Gastroesophageal sphincter (tissue), 4 donors: ENCODE results near the gene VGLL3. TPM values are rescaled to one million over a fixed set of nuclear protein-coding genes. Genes with fewer than 3 reads are reported as not detected.

Experiments
- ATAC-seq: fragments of 150-250 bp; one replicate; pipeline ENCODE4 v1.9.1; 2016; ENCODE audit warnings: mild to moderate bottlenecking, moderate library complexity
- H3K27ac ChIP-seq, 4 donors: fragments of 200-600 bp; sonication (generic) in 3 of 4; 1 replicate in 3 of 4; 2 replicates in 1 of 4; pipeline ENCODE4 v1.5.1; 2016 to 2019
- H3K27me3 ChIP-seq: fragments of 200-600 bp; sonication (generic); one replicate; pipeline ENCODE4 v1.5.1; 2019
- H3K36me3 ChIP-seq, 2 donors: fragments of 200-600 bp; sonication (generic); one replicate each; pipeline ENCODE4 v1.5.1; 2019; ENCODE audit warnings: control low read depth in 1 of 2
- H3K4me1 ChIP-seq, 3 donors: fragments of 200-600 bp; sonication (generic); 1 replicate in 2 of 3; 2 replicates in 1 of 3; pipeline ENCODE4 v1.5.1; 2016 to 2019; ENCODE audit warnings: control low read depth in 2 of 3
- H3K4me3 ChIP-seq, 2 donors: fragments of 200-600 bp; sonication (generic); one replicate each; pipeline ENCODE4 v1.5.1; 2019; ENCODE audit warnings: mild to moderate bottlenecking in 1 of 2, moderate library complexity in 1 of 2
- H3K9me3 ChIP-seq, 3 donors: fragments of 200-600 bp; sonication (generic); one replicate each; pipeline ENCODE4 v1.5.1; 2017 to 2019; ENCODE audit warnings: control low read depth in 2 of 3
- EP300 ChIP-seq: sonication (generic); formaldehyde crosslinking; IDR thresholded peaks from one replicate; pipeline ENCODE4 v1.6.1; 2017; ENCODE audit warnings: antibody characterized with exemption, mild to moderate bottlenecking
- POLR2A ChIP-seq, 2 donors: fragments of 450-650 bp; IDR thresholded peaks; one replicate each; pipeline ENCODE4 v1.6.1; 2017; ENCODE audit warnings: antibody characterized with exemption in 2 of 2, mild to moderate bottlenecking in 2 of 2, moderate library complexity in 1 of 2
- POLR2AphosphoS5 ChIP-seq: sonication (generic); formaldehyde crosslinking; IDR thresholded peaks from one replicate; pipeline ENCODE4 v1.6.1; 2017; ENCODE audit warnings: antibody characterized with exemption
- WGBS, 2 donors: methylation state at CpG; one replicate each; pipeline ENCODE4 v1.1.5; 2018; ENCODE audit warnings: low coverage in 1 of 2; 5-methylcytosine and 5-hydroxymethylcytosine counted together
- total RNA-seq, 4 donors: library from RNA; depleted of rRNA; stranded (reverse); fragments of >200 nt; gene quantifications; one replicate each; pipeline ENCODE4 v1.1.0, GENCODE V29; 2016
- TF ChIP-seq, protein P1 (sequence below), 4 experiments: fragments of 200-600 bp in 2 of 4; fragments of 450-650 bp in 2 of 4; sonication (generic) in 1 of 4; IDR thresholded peaks; one replicate each; pipeline ENCODE4 v1.5.1; 2017 to 2019; ENCODE audit warnings: antibody characterized with exemption in 4 of 4, mild to moderate bottlenecking in 2 of 4, moderate library complexity in 2 of 4

VGLL3 gene, protein sequence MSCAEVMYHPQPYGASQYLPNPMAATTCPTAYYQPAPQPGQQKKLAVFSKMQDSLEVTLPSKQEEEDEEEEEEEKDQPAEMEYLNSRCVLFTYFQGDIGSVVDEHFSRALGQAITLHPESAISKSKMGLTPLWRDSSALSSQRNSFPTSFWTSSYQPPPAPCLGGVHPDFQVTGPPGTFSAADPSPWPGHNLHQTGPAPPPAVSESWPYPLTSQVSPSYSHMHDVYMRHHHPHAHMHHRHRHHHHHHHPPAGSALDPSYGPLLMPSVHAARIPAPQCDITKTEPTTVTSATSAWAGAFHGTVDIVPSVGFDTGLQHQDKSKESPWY
- 10 to 100 TPM; 12.5 to 43.3 (median 32.1) TPM for total RNA-seq

DNA sequence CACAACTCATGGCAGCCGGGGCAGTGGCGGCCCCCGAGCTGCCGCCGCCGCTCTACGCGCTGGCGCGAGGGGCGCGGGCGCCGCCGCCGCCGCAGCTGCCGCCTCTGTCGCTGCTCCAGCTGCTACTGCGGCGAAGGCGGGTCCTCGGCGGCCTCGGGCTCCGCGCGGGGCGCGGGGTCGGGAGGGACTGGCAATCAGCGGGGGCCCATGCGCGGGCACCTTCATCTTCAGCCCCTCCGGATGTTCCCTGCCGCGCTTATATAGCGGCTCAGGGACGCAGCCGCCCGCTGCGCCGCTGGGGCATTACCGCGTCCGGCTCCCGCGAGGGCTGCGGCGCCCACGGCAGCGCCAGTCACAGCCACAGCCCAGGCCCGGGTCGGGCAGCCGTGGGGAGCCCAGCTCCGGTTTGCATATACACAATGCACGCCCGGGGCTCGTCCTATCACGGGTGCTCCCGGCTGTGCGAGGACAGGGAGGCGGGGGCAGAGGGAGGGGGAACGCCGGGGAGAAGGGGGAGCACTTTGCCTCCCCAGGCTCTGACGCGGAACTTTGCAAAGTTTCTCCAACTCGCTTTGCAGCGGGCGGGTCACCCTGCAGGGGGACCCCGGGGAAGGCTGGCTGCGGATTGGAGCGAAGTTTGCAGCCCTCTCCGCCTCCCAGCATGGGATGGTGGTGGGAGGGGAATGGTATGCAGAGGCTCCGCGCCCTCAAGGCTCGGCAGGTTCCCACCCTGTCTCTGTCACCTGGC, at the start of gene VGLL3:
Gene VGLL3 (minus strand): TSS at position 416 of the 748 bp plus-strand sequence. CDS start 406 bp downstream, at position 10.
- H3K4me3 ChIP-seq: peak within 1 kb of the TSS; percentile 49 to 79
- peak; percentile 70 for TF ChIP-seq POLR2A (IDR thresholded peaks at IDR 0.05)
- TF ChIP-seq, protein P1, sequence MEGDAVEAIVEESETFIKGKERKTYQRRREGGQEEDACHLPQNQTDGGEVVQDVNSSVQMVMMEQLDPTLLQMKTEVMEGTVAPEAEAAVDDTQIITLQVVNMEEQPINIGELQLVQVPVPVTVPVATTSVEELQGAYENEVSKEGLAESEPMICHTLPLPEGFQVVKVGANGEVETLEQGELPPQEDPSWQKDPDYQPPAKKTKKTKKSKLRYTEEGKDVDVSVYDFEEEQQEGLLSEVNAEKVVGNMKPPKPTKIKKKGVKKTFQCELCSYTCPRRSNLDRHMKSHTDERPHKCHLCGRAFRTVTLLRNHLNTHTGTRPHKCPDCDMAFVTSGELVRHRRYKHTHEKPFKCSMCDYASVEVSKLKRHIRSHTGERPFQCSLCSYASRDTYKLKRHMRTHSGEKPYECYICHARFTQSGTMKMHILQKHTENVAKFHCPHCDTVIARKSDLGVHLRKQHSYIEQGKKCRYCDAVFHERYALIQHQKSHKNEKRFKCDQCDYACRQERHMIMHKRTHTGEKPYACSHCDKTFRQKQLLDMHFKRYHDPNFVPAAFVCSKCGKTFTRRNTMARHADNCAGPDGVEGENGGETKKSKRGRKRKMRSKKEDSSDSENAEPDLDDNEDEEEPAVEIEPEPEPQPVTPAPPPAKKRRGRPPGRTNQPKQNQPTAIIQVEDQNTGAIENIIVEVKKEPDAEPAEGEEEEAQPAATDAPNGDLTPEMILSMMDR (IDR thresholded peaks at IDR 0.05): peak in 1 of 4 experiments; percentile 13
- TF ChIP-seq EP300: no peak
- TF ChIP-seq POLR2AphosphoS5: peak; percentile 60
- peak; percentile 89 for ATAC-seq
- peaks cover 23% of the 10 kb centered on the region for H3K27me3 ChIP-seq
- no peaks in the 10 kb centered on the region for H3K9me3 ChIP-seq
- 0% methylated on average over 4 of the region's 77 CpGs; no CpG with 5 or more reads in 1 of the 2 donors for WGBS, 2 donors
- no peaks in the 10 kb centered on the region for H3K36me3 ChIP-seq
- peaks cover 0 to 51% (median 0%) of the 10 kb centered on the region in 3 donors for H3K4me1 ChIP-seq
- H3K27ac ChIP-seq: peak within 1 kb of the TSS; percentile 12 to 90 (median 86)

DNA sequence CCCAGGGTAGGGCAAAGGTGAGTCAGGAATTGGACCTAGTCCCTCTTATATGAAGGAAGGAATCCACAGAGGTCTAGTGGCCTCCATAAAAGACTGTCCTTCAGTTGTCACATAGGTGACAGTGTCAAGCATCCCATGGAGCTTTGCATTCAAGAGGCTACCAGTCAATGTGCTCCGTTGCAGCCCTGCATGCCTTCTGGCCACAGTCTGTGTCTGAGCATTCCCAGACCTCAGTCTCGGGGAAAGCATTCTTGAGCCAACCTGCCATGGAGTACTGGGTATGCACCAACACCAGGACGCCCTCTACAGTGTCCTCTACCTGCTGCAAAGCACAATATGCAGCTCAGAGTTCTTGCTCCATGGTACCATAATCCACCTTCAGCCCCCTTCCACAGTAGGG, 46.7 kb upstream of the VGLL3 start:
- Histone ChIP-seq H3K27me3 (no peaks in the 10 kb centered on the region), H3K4me3 (no peak overlapping the region), H3K9me3 (no peaks in the 10 kb centered on the region), H3K36me3 (no peaks in the 10 kb centered on the region), H3K27ac (no peak overlapping the region), H3K4me1 (no peaks in the 10 kb centered on the region)
- ATAC-seq: no peak
- WGBS, 2 donors: 63 to 100% methylated on average over 1 to 2 of the region's 3 CpGs
- TF ChIP-seq POLR2AphosphoS5: no peak
- no peak for TF ChIP-seq POLR2A (IDR thresholded peaks at IDR 0.05)
- no peak for TF ChIP-seq EP300
- TF ChIP-seq, protein P1 (IDR thresholded peaks at IDR 0.05): no peak

DNA sequence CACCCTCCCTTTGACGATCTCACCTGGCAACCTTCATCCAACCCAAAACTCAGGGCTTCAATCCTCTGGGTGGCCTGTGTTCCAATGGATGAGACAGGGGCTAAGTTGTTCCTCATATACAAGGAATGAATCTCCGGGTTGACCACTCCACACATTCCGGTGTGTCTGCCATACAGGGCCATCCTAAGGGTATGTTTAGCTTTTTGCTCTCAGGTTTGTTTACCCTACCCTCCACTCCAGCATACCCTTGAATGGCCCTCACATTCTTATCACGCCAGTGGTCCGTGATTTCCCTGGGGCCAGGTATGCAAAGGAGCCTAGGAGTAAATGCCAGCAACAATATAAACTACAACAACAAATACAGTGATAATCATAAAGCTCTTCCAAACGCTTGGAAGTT, 45.7 kb upstream of the VGLL3 start:
- H3K4me3 ChIP-seq: no peak overlapping the region
- WGBS, 2 donors: 88 to 100% methylated on average over 1 to 4 of the region's 6 CpGs
- H3K27me3 ChIP-seq: no peaks in the 10 kb centered on the region
- TF ChIP-seq, protein P1 (IDR thresholded peaks at IDR 0.05): no peak
- TF ChIP-seq POLR2AphosphoS5 (no peak), POLR2A (IDR thresholded peaks at IDR 0.05) (no peak), EP300 (no peak)
- no peaks in the 10 kb centered on the region for H3K4me1 ChIP-seq
- H3K36me3 ChIP-seq: no peaks in the 10 kb centered on the region
- no peak overlapping the region for H3K27ac ChIP-seq
- no peak for ATAC-seq
- H3K9me3 ChIP-seq: no peaks in the 10 kb centered on the region

DNA sequence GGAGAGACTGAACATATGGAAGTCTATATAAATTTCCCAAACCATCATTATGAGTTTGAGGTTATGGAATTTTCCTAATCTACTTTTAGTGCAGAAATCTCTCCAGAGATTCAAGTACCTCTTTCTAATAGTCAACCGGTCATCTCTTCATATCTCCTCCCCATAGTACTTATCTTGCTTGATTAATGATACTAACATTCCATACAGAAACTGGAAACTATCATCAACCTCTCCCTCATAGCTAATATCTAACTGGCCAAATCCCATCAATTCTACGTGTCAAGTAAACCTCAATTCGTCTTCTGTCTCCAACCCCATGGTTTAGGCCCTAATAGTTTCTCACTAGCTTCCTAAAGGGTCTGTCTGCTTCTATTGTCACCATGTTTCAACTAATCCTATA, 44.4 kb upstream of the VGLL3 start:
- Histone ChIP-seq H3K4me1 (no peaks in the 10 kb centered on the region), H3K36me3 (no peaks in the 10 kb centered on the region), H3K27ac (no peak overlapping the region), H3K9me3 (no peaks in the 10 kb centered on the region), H3K4me3 (no peak overlapping the region), H3K27me3 (no peaks in the 10 kb centered on the region)
- TF ChIP-seq EP300 (no peak), POLR2A (IDR thresholded peaks at IDR 0.05) (no peak), POLR2AphosphoS5 (no peak)
- TF ChIP-seq, protein P1 (IDR thresholded peaks at IDR 0.05): no peak
- WGBS, 2 donors: 64 to 85% methylated on average over 3 of the region's 3 CpGs
- no peak for ATAC-seq
